Ovary (tissue), 9 donors: ENCODE measurements around the gene CCNB1. TPM values are rescaled to one million over a fixed set of nuclear protein-coding genes. Genes with fewer than 3 reads are reported as not detected.
"Not testable (repeated sequence)": the region's sequence is repeated elsewhere in the genome, so short reads cannot be mapped to it uniquely, and the experiment has no call there.

Experiments
- DNase-seq, 5 donors: peaks; one replicate each; pipeline ENCODE4 v3.0.0-alpha.2; 2019 to 2020
- H3K27ac ChIP-seq, 2 donors: fragments of 200-600 bp; one replicate each; pipeline versions ENCODE4 v1.5.1 to v1.8.0; 2019 to 2022
- H3K27me3 ChIP-seq: fragments of 200-600 bp; one replicate; pipeline ENCODE4 v1.8.0; 2022
- H3K36me3 ChIP-seq: fragments of 200-600 bp; sonication (generic); one replicate; pipeline ENCODE4 v1.5.1; 2019
- H3K4me1 ChIP-seq: one replicate; pipeline ENCODE4 v1.8.1; 2013; ENCODE audit warnings: mild to moderate bottlenecking, moderate library complexity; ENCODE audit not compliant: insufficient read depth
- H3K4me3 ChIP-seq: fragments of 200-600 bp; sonication (generic); one replicate; pipeline ENCODE4 v1.5.1; 2017
- H3K9me3 ChIP-seq, 2 donors: fragments of 200-600 bp in 1 of 2; sonication (generic) in 1 of 2; one replicate each; pipeline versions ENCODE4 v1.5.1 to v1.8.1; 2013 to 2019; ENCODE audit warnings: mild to moderate bottlenecking in 1 of 2, moderate library complexity in 1 of 2
- EP300 ChIP-seq: sonication (generic); formaldehyde crosslinking; IDR thresholded peaks from one replicate; pipeline ENCODE4 v1.6.1; 2017; ENCODE audit warnings: antibody characterized with exemption
- POLR2A ChIP-seq: fragments of 450-650 bp; IDR thresholded peaks from one replicate; pipeline ENCODE4 v1.6.1; 2017; ENCODE audit warnings: antibody characterized with exemption, mild to moderate bottlenecking, moderate library complexity
- WGBS, 3 donors: extraction: QIAGEN DNeasy Blood & Tissue Kit in 1 of 3; methylation state at CpG; one replicate each; pipeline versions ENCODE4 v1.1.5 to v1.1.7; 2013 to 2017; 5-methylcytosine and 5-hydroxymethylcytosine counted together
- intact Hi-C, 4 donors: fragments of 100-400 bp; cut with DNase I; formaldehyde crosslinking; loops; one replicate each; pipeline versions ENCODE4 v1.11.0 to v1.15.1; 2022 to 2023
- polyA plus RNA-seq, 2 donors: library from polyadenylated mRNA; stranded (reverse); fragments of 200-250 nt in 1 of 2; fragments of 350-450 nt in 1 of 2; fragmentation: Illumina TruSeq in 1 of 2; extraction: RNeasy Lipid Tissue Mini Kit (QIAGEN cat#74804) in 1 of 2; gene quantifications; one replicate each; pipeline ENCODE4 v1.2.3, GENCODE V29; 2013 to 2014
- total RNA-seq, 7 donors: library from RNA; depleted of rRNA in 2 of 7; stranded (reverse); fragments of >200 nt in 2 of 7; fragmentation: NEBNext Ultra II Directional in 3 of 7; extraction: Animal tissue kit (Norgen Biotek cat#: 25700) in 3 of 7; gene quantifications; one replicate each; pipeline versions ENCODE4 v1.1.0 to v1.2.4, GENCODE V29; 2016 to 2023
- TF ChIP-seq, protein P1 (sequence below), 3 donors: fragments of 450-650 bp in 2 of 3; fragments of 200-600 bp in 1 of 3; IDR thresholded peaks; one replicate each; pipeline versions ENCODE4 v1.5.1 to v1.8.0; 2016 to 2022; ENCODE audit warnings: antibody characterized with exemption in 3 of 3, mild to moderate bottlenecking in 1 of 3
- donor health status: DM: no; HTN: no; CAD: no; lungs with moderate emphysema.
- donor health status: DM: no; HTN: no; CAD: no.
- donor health status: Bipolar disorder and iron deficiency.
- donor health status: DM: yes; HTN: yes; CAD: no.
- donor health status: DM: no; HTN: no; CAD: no.
- donor health status: DM: yes; HTN: yes; CAD: no.

Gene CCNB1
- total and polyA plus RNA-seq, 9 donors = 3.5 to 13.9 (median 6.7) TPM

DNA sequence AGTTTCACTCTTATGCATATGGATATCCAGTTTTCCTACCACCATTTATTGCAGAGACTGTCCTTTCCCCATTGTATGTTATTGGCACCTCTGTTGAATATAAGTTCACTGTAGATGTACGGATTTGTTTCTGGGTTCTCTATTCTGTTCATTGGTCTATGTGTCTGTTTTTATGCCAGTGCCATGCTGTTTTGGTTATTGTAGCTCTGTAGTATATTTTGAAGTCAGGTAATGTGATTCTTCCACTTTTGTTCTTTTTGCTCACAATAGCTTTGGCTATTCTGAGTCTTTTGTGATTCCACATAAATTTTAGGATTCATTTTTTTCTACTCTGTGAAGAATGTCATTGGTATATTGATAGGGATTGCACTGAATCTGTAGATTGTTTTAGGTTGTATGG, 26.1 kb upstream of the CCNB1 start:
- Histone ChIP-seq H3K4me1 (no peaks in the 10 kb centered on the region), H3K9me3 (no peaks in the 10 kb centered on the region), H3K36me3 (no peaks in the 10 kb centered on the region), H3K27me3 (no peaks in the 10 kb centered on the region), H3K4me3 (no peak overlapping the region), H3K27ac (no peak overlapping the region)
- intact Hi-C loops = no loop called here
- TF ChIP-seq POLR2A = no peak
- TF ChIP-seq, protein P1, sequence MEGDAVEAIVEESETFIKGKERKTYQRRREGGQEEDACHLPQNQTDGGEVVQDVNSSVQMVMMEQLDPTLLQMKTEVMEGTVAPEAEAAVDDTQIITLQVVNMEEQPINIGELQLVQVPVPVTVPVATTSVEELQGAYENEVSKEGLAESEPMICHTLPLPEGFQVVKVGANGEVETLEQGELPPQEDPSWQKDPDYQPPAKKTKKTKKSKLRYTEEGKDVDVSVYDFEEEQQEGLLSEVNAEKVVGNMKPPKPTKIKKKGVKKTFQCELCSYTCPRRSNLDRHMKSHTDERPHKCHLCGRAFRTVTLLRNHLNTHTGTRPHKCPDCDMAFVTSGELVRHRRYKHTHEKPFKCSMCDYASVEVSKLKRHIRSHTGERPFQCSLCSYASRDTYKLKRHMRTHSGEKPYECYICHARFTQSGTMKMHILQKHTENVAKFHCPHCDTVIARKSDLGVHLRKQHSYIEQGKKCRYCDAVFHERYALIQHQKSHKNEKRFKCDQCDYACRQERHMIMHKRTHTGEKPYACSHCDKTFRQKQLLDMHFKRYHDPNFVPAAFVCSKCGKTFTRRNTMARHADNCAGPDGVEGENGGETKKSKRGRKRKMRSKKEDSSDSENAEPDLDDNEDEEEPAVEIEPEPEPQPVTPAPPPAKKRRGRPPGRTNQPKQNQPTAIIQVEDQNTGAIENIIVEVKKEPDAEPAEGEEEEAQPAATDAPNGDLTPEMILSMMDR (IDR thresholded peaks at IDR 0.05) = no peak
- no peak for TF ChIP-seq EP300
- no peak for DNase-seq
- WGBS, 3 donors = 82 to 95% (median 85%) methylated on average over 1 of the region's 1 CpG

DNA sequence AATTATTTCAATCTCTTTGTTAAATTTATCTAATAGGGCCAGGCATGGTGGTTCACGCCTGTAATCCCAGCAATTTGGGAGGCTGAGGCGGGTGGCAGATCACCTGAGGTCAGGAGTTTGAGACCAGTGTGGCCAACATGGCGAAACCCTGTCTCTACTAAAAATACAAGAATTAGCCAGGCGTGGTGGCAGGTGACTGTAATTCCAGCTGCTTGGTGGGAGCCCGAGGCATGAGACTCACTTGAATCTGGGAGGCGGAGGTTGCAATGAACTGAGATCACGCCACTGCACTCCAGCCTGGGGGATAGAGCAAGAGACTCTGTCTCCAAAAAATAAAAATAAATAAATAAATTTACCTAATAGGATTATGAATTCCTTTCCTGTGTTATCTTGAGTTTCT, 18.4 kb upstream of the CCNB1 start:
- H3K36me3 ChIP-seq, H3K9me3 ChIP-seq, H3K27me3 ChIP-seq, DNase-seq, H3K4me3 ChIP-seq, intact Hi-C loops, H3K27ac ChIP-seq, H3K4me1 ChIP-seq: not testable (repeated sequence)
- 92 to 95% (median 93%) methylated on average over 7 of the region's 7 CpGs for WGBS, 3 donors

DNA sequence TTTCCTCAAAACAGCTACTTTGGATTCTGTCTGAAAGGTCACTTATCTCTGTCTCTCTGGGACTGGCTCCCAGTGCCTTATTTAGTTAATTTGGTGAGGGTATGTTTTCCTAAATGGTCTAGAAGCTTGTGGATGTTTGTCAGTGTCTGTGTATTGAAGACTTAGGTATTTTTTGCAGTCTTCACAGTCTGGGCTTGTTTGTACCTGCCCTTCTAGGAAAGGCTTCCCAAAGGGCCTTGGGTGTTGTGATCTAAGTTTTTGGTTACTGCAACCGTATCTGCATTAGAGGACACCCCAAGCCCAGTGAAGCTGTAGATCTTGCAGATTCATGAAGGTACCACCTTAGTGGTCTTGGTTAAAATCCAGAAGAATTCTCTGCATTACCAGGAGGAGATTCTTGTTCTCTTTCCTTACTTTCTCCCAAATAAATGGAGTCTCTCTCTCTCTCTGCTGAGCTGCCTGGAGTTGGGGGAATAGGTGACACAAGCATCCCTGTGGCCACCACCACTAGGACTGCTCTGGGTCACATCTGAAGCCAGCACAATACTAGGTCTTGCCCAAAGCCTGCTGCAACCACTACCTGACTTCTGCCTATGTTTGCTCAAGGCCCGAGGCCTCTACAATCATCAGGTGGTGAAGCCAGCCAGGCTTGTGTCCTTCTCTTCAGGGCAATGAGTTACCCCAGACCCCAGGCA, 17.8 kb upstream of the CCNB1 start:
- no peaks in the 10 kb centered on the region for H3K27me3 ChIP-seq
- no peaks in the 10 kb centered on the region for H3K36me3 ChIP-seq
- DNase-seq = no peak
- intact Hi-C loops = no loop called here
- no peak overlapping the region for H3K4me3 ChIP-seq
- H3K9me3 ChIP-seq = no peaks in the 10 kb centered on the region
- TF ChIP-seq EP300 (no peak), POLR2A (no peak)
- TF ChIP-seq, protein P1 (IDR thresholded peaks at IDR 0.05) = no peak
- 81 to 95% (median 89%) methylated on average over 2 of the region's 2 CpGs for WGBS, 3 donors
- H3K4me1 ChIP-seq = no peaks in the 10 kb centered on the region
- no peak overlapping the region for H3K27ac ChIP-seq

DNA sequence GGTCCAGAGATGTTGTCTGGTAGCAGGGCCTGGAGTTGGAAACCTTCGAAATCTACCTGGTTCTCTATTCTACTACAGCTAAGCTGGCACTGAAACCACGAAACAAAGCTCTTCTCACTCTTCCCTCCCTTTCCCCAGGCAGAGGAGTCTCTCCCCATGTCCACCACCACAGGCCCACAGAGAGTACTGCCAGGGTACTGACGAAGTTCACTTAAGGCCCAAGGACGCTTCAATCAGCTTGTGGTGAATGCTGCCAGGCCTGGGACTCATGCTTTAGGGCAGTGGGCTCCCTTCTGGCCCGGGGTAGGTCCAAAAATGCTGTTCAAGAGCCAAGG, 17.3 kb upstream of the CCNB1 start:
- Histone ChIP-seq H3K4me3 (no peak overlapping the region), H3K27ac (no peak overlapping the region), H3K4me1 (no peaks in the 10 kb centered on the region), H3K36me3 (no peaks in the 10 kb centered on the region), H3K27me3 (no peaks in the 10 kb centered on the region), H3K9me3 (no peaks in the 10 kb centered on the region)
- DNase-seq = no peak
- TF ChIP-seq EP300 (no peak), POLR2A (no peak)
- TF ChIP-seq, protein P1 (IDR thresholded peaks at IDR 0.05) = no peak
- 90 to 97% (median 94%) methylated on average over 5 of the region's 5 CpGs for whole genome bisulfite sequencing, 3 donors
- intact Hi-C loops = no loop called here

DNA sequence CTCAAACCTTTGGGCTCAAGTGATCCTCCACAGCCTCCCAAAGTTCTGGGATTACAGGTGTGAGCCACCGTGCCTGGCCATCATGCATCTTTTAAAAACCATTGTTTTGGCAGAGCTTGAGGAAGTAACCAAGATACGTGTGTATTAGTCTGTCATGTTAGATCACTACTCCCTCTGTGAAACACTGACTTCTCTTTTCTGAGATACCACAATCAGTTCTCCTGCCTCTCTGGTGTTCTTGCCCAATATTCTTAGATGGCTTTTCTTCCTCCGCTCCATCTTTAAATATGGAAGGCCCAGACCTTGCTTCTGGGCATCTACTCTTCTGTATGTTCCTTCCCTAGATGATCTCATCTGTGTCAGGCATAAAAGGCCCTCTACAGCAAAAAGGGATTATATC, 14.2 kb upstream of the CCNB1 start:
- intact Hi-C loops = no loop called here
- no peaks in the 10 kb centered on the region for H3K27me3 ChIP-seq
- H3K4me1 ChIP-seq = no peaks in the 10 kb centered on the region
- no peaks in the 10 kb centered on the region for H3K36me3 ChIP-seq
- TF ChIP-seq EP300 (no peak), POLR2A (no peak)
- TF ChIP-seq, protein P1 (IDR thresholded peaks at IDR 0.05) = no peak
- no peak overlapping the region for H3K4me3 ChIP-seq
- no peak for DNase-seq
- no peaks in the 10 kb centered on the region for H3K9me3 ChIP-seq
- H3K27ac ChIP-seq = no peak overlapping the region
- 79 to 83% (median 80%) methylated on average over 3 of the region's 3 CpGs for WGBS, 3 donors
